GM20431 (cell line): ENCODE measurements around the gene AUTS2.

ENCODE experiments used
- in situ Hi-C: fragments of 300-500 bp; cut with MseI, MboI; formaldehyde crosslinking; loops from one replicate; pipeline ENCODE4 v1.15.0; 2020; ENCODE audit warnings: low sequenced_read_pairs; ENCODE audit not compliant: unreplicated experiment

The AUTS2 gene

DNA sequence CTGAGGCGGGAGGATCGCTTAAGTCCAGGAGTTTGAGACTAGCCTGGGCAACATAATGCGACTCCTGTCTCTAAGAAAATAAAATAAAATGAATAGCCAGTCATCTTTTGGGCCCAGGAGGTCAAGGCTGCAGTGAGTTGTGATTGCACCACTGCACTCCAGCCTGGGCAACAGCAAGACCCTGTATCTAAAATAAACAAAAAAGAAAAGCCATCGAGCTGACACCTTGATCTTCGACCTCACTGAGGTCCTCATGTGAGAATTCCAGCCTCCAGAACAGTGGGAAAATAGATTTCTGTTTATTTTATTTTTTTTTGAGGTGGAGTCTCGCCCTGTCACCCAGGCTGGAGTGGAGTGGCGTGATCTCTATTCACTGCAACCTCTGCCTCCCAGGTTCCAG is 1232.2 kb downstream of the AUTS2 start:
- in situ Hi-C loops: no loop called here

DNA sequence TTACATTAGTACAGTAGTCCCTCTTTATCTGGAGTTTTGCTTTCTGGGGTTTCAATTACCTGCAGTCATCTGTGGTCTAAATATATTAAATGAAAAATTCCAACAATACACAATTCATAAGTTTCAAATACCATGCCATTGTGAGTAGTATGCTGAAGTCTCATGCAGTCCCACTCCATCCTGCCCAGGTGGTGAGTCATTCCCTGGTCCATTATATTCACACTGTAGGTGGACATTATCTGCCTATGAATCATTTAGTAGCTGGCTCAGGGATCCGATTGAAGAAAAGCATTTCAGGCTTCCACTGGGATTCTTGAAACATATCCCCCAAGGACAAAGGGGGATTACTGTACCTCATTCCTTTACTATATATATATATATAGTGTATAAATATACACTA is 1235.5 kb downstream of the AUTS2 start:
- in situ Hi-C loops: no loop called here

DNA sequence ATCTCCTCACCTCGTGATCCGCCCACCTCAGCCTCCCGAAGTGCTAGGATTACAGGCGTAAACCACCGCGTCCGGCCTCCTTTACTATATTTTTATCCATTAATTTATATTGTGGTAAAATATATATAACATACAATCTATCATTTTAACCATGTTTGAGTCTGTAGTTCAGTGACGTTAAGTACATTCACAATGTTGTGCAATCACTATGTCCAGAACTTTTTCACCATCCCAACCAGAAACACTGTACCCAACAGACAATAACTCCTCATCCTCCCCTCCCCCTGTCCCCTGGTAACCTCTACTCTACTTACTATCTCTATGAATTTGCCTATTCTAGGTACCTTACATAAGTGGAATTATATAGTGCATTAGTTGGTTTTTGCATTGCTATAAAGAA is 1236.1 kb downstream of the AUTS2 start:
- in situ Hi-C loops: no loop called here

DNA sequence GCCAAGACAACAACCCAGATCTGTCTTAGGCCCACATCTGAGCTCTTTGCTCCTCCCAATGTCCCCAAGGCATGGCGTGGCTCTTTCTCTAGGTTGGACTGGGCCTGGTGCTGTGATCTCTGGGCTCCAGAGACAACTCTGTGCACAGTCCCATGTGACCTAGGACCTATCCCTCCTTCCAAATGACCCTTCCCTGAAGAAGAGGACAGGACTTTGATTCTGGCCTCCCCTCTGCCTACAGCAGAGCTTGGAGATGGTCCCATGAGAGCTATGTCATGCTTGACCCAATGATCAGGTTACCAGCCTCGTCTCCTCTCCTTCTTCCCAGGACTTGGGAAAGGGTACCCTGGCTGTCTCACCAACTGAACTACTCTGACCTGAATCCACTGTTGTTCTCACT is 1237.4 kb downstream of the AUTS2 start:
- in situ Hi-C loops: no loop called here

DNA sequence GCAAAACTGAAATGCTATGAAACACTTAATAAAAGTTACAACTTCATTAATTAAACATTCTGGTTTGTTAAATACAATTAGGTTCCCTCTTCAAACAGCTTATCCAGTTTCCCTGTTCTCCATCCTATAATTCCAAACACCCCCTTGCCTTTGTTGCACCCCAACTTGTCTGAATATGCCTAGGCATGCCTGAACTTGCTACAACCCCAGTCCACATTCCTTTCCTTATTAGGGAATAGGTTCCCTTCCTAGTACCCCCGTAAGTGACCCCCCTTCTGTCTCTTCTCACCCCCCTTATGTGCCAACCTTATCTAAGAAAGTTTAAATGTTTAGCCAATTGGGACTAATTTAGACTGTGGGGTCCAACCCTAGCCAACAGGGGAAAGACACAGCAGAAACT is 1238.0 kb downstream of the AUTS2 start:
- in situ Hi-C loops: no loop called here

DNA sequence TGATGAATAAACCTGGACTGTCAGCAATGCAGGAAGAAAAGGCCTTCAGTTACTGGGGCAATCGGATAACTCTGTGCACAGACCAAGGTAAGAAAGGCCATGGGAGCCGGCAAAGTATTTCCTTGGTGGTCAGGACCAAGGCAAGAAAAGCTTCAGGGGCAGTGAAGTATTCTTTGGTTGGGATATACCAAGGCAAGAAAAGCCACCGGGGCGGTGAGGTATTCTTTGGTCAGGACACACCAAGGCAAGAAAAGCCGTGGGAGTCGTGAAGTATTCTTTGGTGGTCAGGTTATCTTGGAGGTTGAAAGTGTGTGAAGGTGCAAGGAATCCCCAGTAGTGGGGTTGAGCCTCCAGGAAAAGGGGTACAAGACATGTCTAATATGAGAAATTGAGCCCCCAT is 1238.7 kb downstream of the AUTS2 start:
- in situ Hi-C loops: no loop called here

DNA sequence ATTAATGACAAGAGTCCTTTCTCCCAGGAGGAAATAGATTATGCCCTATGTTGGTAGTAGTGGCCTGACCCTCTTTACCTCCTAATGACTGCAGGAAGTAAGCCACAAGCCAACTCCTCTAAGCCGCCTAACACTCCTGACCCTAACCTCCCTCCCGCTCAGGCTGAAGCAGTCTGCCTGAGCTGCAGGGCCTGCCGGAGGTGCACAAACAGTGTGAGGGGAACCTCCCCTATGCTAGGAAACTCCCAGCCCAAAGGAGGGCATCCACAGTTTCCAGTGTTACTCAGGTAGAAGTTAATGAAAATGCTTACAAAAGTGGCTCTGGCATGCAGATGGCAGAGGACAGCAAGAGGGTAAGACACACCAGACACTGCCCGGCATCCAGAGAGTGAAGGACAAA is 1239.3 kb downstream of the AUTS2 start:
- in situ Hi-C loops: no loop called here

DNA sequence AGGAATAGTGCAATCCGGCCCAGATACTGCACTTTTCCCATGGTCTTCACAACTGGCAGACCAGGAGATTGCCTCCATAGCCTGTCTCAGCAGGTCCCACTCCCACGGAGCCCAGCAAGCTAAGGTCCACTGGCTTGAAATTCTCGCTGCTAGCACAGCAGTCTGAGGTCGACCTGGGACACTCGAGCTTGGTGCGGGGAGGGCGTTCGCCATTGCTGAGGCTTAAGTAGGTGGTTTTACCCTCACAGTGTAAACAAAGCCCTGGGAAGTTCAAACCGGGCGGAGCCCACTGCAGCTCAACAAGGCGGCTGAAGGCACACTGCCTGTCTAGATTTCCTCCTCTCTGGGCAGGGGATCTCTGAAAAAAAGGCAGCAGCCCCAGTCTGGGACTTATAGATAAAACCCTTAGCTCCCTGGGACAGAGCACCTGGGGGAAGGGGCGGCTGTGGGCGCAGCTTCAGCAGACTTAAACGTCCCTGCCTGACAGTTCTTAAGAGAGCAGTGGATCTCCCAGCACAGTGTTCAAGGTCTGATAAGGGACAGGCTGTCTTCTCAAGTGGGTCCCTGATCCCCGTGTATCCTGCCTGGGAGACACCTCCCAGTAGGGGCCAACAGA is 1240.1 kb downstream of the AUTS2 start:
- in situ Hi-C loops: no loop called here
